Large intestine (tissue), 3 donors: ENCODE results near the gene NRXN3. TPM values are rescaled to one million over a fixed set of nuclear protein-coding genes. Genes with fewer than 3 reads are reported as not detected.
A peak's percentile ranks its signal among the peaks of the same experiment; 100 is the strongest.

Experiments used
- DNase-seq, 2 donors: peaks; one replicate each; pipeline versions ENCODE4 v3.0.0 to v3.0.0-alpha.2; 2013
- H3K27ac ChIP-seq: one replicate; pipeline ENCODE4 v1.5.1; 2013; ENCODE audit warnings: low read length
- H3K27me3 ChIP-seq: 2 replicates; pipeline ENCODE4 v1.6.1; 2013; ENCODE audit warnings: low read length; ENCODE audit not compliant: control insufficient read depth, insufficient read depth
- H3K36me3 ChIP-seq: 2 replicates; pipeline ENCODE4 v1.6.1; 2013; ENCODE audit warnings: low read length; ENCODE audit not compliant: control insufficient read depth, insufficient read depth
- H3K4me1 ChIP-seq: one replicate; pipeline ENCODE4 v1.6.1; 2013; ENCODE audit warnings: low read length; ENCODE audit not compliant: control insufficient read depth, insufficient read depth
- H3K4me3 ChIP-seq: one replicate; pipeline ENCODE4 v1.5.1; 2013; ENCODE audit warnings: low read length
- H3K9me3 ChIP-seq: one replicate; pipeline ENCODE4 v1.6.1; 2013; ENCODE audit warnings: mild to moderate bottlenecking, low read depth, low read length, moderate library complexity; ENCODE audit not compliant: control insufficient read depth
- WGBS: methylation state at CpG from one replicate; pipeline ENCODE4 v1.1.5; 2013; ENCODE audit warnings: low lambda C conversion rate; ENCODE audit not compliant: insufficient coverage; 5-methylcytosine and 5-hydroxymethylcytosine counted together
- polyA plus RNA-seq: library from polyadenylated mRNA; unstranded; fragments of 120-200 nt; gene quantifications from one replicate; pipeline ENCODE4 v1.2.1, GENCODE V29; 2013

Gene NRXN3
- polyA plus RNA-seq, 1 donor: 12.8 TPM

DNA sequence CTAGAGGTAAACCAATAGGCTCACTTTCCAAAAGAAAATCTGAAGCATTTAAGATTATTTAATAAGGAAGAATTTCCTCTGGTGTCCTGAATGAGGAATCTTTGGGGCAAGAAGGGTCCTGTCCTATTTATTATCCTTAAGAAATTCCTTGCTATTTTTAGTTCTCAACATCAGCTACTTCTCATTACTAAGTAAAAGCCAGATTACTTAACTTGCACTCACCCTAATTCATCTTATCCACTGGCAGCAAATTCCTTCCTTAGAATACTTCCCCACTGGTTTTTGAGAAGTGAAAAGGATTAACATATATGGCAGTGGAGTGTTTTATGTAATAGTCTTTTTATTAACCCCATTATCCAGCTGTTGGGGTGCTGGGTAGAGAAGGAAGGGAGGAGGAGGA, 1273.4 kb downstream of the NRXN3 start:
- H3K27ac ChIP-seq: no peak overlapping the region
- H3K36me3 ChIP-seq: no peaks in the 10 kb centered on the region
- no peak for DNase-seq
- no peaks in the 10 kb centered on the region for H3K9me3 ChIP-seq
- H3K27me3 ChIP-seq: no peaks in the 10 kb centered on the region
- no peaks in the 10 kb centered on the region for H3K4me1 ChIP-seq
- no peak overlapping the region for H3K4me3 ChIP-seq

DNA sequence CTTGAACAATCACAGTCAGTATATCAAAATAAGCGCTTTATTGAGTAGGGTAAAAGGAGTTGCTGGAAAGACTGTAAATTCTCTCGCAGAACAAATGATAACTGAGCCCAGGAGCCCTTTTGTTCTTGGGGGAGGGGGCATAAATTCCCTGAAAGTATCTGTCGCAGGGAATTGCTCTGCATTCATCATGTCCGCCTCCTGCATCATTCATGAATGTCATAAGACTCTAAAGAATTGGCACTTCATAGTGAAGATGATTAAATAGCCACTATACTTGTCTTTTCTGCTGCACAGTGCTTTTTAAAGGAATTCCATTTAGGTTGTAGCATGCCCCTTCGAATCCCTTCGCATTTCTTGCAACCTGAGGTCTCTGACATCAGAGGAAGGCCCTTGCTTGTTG, 1278.8 kb downstream of the NRXN3 start:
- Histone ChIP-seq H3K4me3 (no peak overlapping the region), H3K27me3 (no peaks in the 10 kb centered on the region), H3K4me1 (no peaks in the 10 kb centered on the region), H3K9me3 (no peaks in the 10 kb centered on the region), H3K27ac (no peak overlapping the region), H3K36me3 (no peaks in the 10 kb centered on the region)
- DNase-seq: no peak
- WGBS: 70% methylated on average over 2 of the region's 6 CpGs

DNA sequence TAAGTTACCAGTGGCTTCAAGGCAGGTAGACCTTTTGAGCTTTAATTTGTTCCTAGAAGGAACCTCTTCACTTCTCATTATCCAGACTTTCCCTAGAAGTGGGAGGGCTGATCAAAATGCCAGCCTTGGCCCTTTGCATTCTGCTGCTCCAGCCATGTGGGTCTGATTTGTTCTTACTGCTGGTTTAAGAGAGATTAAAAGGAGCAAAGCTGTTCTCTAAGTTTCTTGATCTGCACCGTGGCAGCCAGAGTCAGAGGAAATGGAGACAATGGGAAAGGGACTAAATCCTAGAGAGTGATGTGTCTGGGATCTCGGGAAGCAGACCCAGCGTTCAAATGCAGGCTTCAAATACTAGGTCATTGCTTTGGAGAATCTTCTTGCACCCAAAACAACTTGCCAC, 1281.4 kb downstream of the NRXN3 start:
- no CpG with 5 or more reads among the region's 3 CpGs for WGBS
- Histone ChIP-seq H3K4me3 (no peak overlapping the region), H3K27ac (no peak overlapping the region), H3K4me1 (no peaks in the 10 kb centered on the region), H3K27me3 (no peaks in the 10 kb centered on the region), H3K36me3 (no peaks in the 10 kb centered on the region), H3K9me3 (no peaks in the 10 kb centered on the region)
- DNase-seq: no peak

DNA sequence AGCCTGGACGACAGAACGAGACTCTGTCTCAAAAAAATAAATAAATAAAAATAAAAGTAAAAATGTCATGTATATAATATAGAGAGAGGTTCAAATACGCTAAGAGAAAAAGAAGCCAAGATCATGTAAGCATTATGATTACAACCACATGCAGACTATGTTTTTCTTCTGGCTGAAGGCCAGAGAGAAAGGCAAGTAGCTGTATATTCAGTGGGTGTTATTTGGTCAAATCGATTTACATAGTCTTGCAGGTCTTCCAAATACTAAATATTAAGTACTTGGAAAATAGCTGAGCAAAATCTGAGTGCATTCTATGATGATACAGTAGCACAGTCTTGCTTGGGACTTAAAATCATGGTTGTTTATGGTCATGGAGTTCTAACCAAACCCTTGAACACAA, 1283.1 kb downstream of the NRXN3 start:
- WGBS: 92% methylated on average over 3 of the region's 4 CpGs

DNA sequence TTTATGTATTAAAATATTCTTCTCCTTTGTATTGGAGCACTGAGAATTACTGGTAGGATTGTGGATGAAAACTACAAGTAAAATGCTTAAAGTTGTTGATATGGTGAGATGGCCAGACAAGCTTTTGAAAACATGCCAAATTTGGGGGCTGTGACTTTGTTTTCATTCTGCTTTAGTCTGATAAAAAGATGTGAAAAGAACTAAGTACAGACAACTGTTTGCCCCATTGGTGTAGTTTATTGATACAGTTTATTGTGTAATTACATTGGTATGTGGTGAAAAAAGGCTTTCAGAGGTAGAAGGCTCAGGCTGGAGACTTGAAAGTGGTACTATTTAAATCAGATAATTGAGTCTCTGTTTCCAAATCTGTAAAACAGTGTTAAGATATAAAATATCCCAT, 1294.3 kb downstream of the NRXN3 start:
- peaks cover 4% of the 10 kb centered on the region for H3K4me1 ChIP-seq
- no peaks in the 10 kb centered on the region for H3K27me3 ChIP-seq
- no peak for DNase-seq
- no peak overlapping the region for H3K4me3 ChIP-seq
- no peak overlapping the region for H3K27ac ChIP-seq
- H3K9me3 ChIP-seq: no peaks in the 10 kb centered on the region
- H3K36me3 ChIP-seq: no peaks in the 10 kb centered on the region

More for the DNA sequence above, 1283.1 kb downstream of the NRXN3 start:
- no peaks in the 10 kb centered on the region for H3K4me1 ChIP-seq
- no peak for DNase-seq
- no peaks in the 10 kb centered on the region for H3K9me3 ChIP-seq
- H3K27ac ChIP-seq: no peak overlapping the region
- H3K4me3 ChIP-seq: no peak overlapping the region
- H3K27me3 ChIP-seq: no peaks in the 10 kb centered on the region
- no peaks in the 10 kb centered on the region for H3K36me3 ChIP-seq

DNA sequence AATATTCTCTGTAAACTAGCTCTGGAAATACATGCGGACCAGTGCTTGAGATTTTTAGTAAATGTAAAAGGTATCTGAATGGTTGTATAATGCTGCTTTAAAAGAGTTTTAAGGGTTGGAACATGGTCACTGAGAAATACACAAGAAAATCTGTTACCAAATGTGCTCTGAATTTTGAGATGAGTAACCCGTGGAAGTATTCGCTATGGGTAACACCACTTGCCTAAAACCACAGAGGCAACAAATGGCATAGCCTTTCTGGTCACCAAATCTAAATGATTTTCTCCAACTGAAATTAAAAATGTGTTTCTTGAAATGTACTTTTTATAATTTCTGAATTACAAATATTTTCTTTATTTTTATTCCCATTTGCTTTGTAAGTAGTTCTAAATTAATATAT, 1295.5 kb downstream of the NRXN3 start:
- Histone ChIP-seq H3K4me3 (no peak overlapping the region), H3K36me3 (no peaks in the 10 kb centered on the region), H3K27me3 (no peaks in the 10 kb centered on the region), H3K4me1 (peaks cover 4% of the 10 kb centered on the region), H3K27ac (no peak overlapping the region), H3K9me3 (no peaks in the 10 kb centered on the region)
- DNase-seq: no peak
- WGBS: 100% methylated on average over 2 of the region's 3 CpGs

DNA sequence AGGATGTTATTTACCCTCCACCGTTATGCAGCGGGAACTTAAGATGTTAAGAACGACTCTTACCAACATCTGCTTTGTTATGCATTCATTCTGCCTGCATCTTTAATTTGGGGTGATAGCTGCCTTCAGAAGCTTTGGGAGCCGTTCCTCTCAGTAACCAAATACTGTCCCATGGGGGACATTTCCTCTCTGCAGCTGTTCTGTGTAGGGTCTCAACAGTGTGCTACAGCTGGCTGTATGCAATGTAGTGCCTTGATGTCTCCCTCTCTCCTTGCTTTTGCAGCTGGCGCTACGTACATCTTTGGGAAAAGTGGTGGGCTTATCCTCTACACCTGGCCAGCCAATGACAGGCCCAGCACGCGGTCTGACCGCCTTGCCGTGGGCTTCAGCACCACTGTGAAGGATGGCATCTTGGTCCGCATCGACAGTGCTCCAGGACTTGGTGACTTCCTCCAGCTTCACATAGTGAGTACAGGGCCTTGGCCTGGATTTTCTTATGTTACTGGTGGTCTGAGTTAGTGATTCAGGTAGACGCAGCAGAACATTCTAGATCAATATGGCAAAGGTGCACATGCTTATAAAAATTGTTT, 1296.9 kb downstream of the NRXN3 start:
- no peak overlapping the region for H3K27ac ChIP-seq
- H3K9me3 ChIP-seq: no peaks in the 10 kb centered on the region
- peaks cover 4% of the 10 kb centered on the region for H3K4me1 ChIP-seq
- no peak for DNase-seq
- no peak overlapping the region for H3K4me3 ChIP-seq
- no peaks in the 10 kb centered on the region for H3K36me3 ChIP-seq
- H3K27me3 ChIP-seq: no peaks in the 10 kb centered on the region
- WGBS: no CpG with 5 or more reads among the region's 13 CpGs

DNA sequence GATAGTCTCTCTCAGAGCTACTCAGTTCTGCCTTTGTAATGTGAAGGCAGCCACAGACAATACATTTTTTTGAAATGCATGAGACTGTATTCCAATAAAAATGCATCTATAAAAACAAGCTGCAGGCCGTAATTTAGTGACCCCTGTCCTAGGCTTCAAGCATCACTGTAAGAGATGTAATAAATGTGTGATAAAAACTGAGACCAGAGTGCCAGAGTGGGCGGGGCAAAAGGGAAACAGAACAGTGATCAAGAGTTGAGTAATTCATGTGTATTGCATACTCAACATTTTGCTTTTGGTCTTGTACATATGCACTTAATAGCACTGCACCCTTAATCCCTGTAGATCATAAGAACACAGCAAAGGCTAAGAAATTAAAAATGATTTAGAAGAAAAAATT, 1297.7 kb downstream of the NRXN3 start:
- no peak overlapping the region for H3K4me3 ChIP-seq
- H3K27me3 ChIP-seq: no peaks in the 10 kb centered on the region
- peaks cover 4% of the 10 kb centered on the region for H3K4me1 ChIP-seq
- H3K27ac ChIP-seq: no peak overlapping the region
- WGBS: 17% methylated on average over 1 of the region's 2 CpGs
- no peaks in the 10 kb centered on the region for H3K9me3 ChIP-seq
- no peaks in the 10 kb centered on the region for H3K36me3 ChIP-seq
- peak; percentile 49 to 84 for DNase-seq

DNA sequence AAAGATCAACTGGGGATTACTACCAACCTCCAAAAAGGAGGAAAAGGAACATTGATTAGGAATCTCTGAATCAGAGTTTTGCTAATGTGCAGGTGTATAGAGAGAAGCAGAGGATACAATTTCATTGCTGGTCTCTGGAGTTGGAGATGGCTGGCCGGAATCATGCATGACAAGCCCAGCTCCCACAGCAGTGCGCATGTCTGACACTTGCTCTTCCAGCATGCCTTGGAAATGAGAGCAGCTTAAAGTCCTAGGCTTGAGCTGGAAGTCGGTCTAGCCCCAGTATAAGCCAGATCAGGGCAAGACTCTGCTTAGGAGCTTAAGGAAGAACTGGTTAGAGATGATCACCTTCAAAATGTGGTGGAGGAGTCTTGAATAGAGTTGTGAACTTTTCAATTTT, 1298.3 kb downstream of the NRXN3 start:
- DNase-seq: no peak
- no peaks in the 10 kb centered on the region for H3K9me3 ChIP-seq
- H3K27me3 ChIP-seq: no peaks in the 10 kb centered on the region
- H3K4me3 ChIP-seq: no peak overlapping the region
- H3K4me1 ChIP-seq: peaks cover 4% of the 10 kb centered on the region
- no peak overlapping the region for H3K27ac ChIP-seq
- H3K36me3 ChIP-seq: no peaks in the 10 kb centered on the region
- no CpG with 5 or more reads among the region's 3 CpGs for WGBS

DNA sequence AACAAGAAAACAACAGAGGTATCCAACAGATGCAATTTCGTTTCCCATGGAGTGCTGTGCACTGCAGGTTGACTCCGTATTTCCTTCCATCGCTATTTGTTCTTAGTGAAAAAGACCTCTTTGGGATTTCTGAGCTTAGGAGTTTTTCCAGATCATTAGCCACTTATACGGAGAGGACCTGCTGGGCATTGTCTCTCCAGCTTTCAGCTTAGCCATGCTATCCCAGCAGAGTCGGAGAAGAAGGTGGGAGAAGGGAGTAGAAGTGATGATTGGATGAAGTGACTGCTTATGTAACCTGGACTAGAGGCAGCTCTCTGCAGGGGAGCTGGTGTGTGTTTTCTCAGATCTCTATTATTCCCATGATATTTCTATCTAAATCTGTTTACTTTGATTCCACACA, 1303.5 kb downstream of the NRXN3 start:
- Histone ChIP-seq H3K27me3 (no peaks in the 10 kb centered on the region), H3K36me3 (no peaks in the 10 kb centered on the region), H3K27ac (no peak overlapping the region), H3K9me3 (no peaks in the 10 kb centered on the region), H3K4me1 (no peaks in the 10 kb centered on the region), H3K4me3 (no peak overlapping the region)
- 100% methylated on average over 1 of the region's 5 CpGs for WGBS
- no peak for DNase-seq

DNA sequence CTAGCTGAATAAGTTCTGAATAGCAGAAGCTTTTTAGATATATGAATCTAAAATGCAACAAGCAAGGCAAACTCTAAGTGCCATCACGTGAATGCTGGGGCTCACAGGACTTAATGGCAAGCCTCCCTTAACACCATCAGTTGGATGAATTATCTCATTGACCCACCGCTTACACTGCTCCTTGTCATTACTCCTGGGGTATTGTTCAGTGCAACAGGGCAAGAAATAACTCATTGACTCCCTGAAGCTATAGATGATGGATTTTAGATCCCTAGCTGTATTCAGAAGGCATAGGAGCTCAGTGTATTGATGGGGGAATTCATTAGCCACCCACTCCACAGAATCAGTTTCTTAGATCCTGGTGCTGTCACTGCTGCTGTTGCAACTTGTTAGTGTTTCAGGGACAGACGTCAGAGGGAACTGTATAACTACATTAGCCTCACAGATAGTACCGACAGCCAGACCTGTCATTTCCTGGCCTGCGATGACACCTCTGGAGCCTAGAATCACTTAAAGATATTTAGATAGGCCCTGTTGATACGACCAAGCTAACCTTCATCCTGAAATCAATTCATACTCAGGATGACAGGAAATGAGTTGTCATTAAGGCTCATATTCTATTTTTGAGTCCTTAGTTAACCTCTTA, 1305.8 kb downstream of the NRXN3 start:
- Histone ChIP-seq H3K4me1 (no peaks in the 10 kb centered on the region), H3K27me3 (no peaks in the 10 kb centered on the region)
- no CpG with 5 or more reads among the region's 6 CpGs for WGBS

More for the DNA sequence above, 1305.8 kb downstream of the NRXN3 start:
- Histone ChIP-seq H3K4me3 (no peak overlapping the region), H3K36me3 (no peaks in the 10 kb centered on the region), H3K9me3 (no peaks in the 10 kb centered on the region), H3K27ac (no peak overlapping the region)
- no peak for DNase-seq
